Left colon (tissue), 2 donors: Measurements from ENCODE around the gene KAT5. TPM values are rescaled to one million over a fixed set of nuclear protein-coding genes. Genes with fewer than 3 reads are reported as not detected.
"Not testable (repeated sequence)": the region's sequence is repeated elsewhere in the genome, so short reads cannot be mapped to it uniquely, and the experiment has no call there.

Experiments
- ATAC-seq: fragments of 200-7000 bp; cut with Tn5 transposase; one replicate; pipeline ENCODE4 v1.9.1; 2020; ENCODE audit warnings: mild to moderate bottlenecking, moderate library complexity
- DNase-seq, 2 donors: peaks; one replicate each; pipeline ENCODE4 v3.0.0-alpha.2; 2020
- intact Hi-C, 2 donors: fragments of 100-400 bp; cut with DNase I in 1 of 2; cut with micrococcal nuclease in 1 of 2; formaldehyde crosslinking; loops; one replicate each; pipeline versions ENCODE4 v1.11.2 to v1.14.0; 2022; cut with DNase I, micrococcal nuclease
- total RNA-seq, 2 donors: library from RNA; stranded (reverse); fragmentation: NEBNext Ultra II Directional; extraction: Animal tissue kit (Norgen Biotek cat#: 25700); gene quantifications; one replicate each; pipeline ENCODE4 v1.2.1, GENCODE V29; 2021
- donor health status: DM: no; HTN: no; CAD: no.
- donor health status: DM: yes; HTN: yes; CAD: no.

The KAT5 gene
- total RNA-seq, 2 donors from 2014 or later: 70.8 to 72.3 TPM

DNA sequence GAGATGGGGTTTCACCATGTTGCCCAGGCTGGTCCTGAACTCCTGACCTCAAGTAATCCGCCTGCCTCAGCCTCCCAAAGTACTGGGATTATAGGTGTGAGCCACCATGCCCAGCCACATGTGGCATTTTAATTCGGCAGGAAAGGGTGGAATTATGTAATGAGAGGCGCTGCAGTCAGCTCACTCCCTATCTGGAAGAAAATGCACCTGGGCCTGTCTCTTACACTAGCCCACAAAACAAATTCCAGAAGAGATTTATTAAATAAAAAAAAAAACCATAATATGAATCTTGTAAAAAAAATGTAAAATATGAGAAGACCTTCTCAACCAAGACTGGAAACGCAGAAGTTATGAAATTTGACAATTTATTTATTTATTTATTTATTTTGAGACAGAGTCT, 8.2 kb upstream of the KAT5 start:
- no peak for DNase-seq
- intact Hi-C loops: no loop called here
- ATAC-seq: no peak

GRCh38 chr11:65706303-65706763, 5.7 kb upstream of the KAT5 start:
- intact Hi-C loops, ATAC-seq: not testable (repeated sequence)
- peak; percentile 75 to 84 for DNase-seq

GRCh38 chr11:65707002-65707401, 5.0 kb upstream of the KAT5 start:
- intact Hi-C loops, ATAC-seq: not testable (repeated sequence)
- peak in 1 of 2 donors; percentile 7 for DNase-seq

DNA sequence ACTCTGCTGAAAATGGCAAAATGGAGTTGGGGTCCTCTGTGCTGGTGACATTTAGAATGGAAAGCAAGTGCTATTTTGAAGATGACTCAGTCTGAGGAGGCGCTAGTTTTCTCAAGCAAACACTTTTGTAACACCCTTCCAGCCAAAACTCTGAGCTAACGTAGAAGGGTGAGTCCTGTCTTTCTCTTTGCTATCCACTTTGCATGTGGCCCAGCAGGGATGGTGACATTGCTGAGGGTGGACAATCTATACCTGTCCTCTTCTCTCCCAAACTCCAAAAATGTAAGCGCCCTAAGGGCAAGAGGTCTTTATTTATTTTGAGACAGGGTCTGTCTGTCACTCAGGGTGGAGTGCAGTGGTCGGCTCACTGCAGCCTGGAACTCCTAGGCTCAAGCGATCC, 3.6 kb upstream of the KAT5 start:
- intact Hi-C loops: no loop called here
- DNase-seq (no peak), ATAC-seq (no peak)

GRCh38 chr11:65709661-65710060, 2.4 kb upstream of the KAT5 start:
- intact Hi-C loops: loop anchor here in 1 of 2 donors (5.0 kb wide), 1 partner anchor 108 kb away; no protein-coding TSS in a partner anchor
- DNase-seq (peak in 1 of 2 donors; percentile 7), ATAC-seq (no peak)

GRCh38 chr11:65710421-65710820, 1.6 kb upstream of the KAT5 start:
- no peak for ATAC-seq
- intact Hi-C loops: loop anchor here in 1 of 2 donors (5.0 kb wide), 1 partner anchor 107 kb away; no protein-coding TSS in a partner anchor
- peak in 1 of 2 donors; percentile 12 for DNase-seq

GRCh38 chr11:65712633-65713076, 603 bp downstream of the KAT5 start:
- intact Hi-C loops: loop anchor here in 1 of 2 donors (5.0 kb wide), 1 partner anchor 105 kb away; no protein-coding TSS in a partner anchor

GRCh38 chr11:65713212-65713969, 1.3 kb downstream of the KAT5 start:
- ATAC-seq (no peak), DNase-seq (no peak)
- intact Hi-C loops: loop anchor here in 1 of 2 donors (5.0 kb wide), 1 partner anchor 104 kb away; no protein-coding TSS in a partner anchor

More at GRCh38 chr11:65712633-65713076, 603 bp downstream of the KAT5 start:
- DNase-seq (no peak), ATAC-seq (no peak)

DNA sequence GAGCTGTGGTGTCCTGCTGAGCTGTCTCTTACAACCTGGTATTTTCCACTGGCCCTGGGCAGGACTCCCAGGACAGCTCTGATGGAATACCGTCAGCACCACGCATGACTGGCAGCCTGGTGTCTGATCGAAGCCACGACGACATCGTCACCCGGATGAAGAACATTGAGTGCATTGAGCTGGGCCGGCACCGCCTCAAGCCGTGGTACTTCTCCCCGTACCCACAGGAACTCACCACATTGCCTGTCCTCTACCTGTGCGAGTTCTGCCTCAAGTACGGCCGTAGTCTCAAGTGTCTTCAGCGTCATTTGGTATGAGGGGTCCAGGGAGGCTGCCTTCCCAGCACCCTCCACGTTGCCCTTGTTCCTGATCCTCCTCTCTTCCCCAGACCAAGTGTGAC, 2.4 kb downstream of the KAT5 start:
- DNase-seq (no peak), ATAC-seq (no peak)
- intact Hi-C loops: loop anchor here in 1 of 2 donors (5.0 kb wide), 1 partner anchor 103 kb away; no protein-coding TSS in a partner anchor

DNA sequence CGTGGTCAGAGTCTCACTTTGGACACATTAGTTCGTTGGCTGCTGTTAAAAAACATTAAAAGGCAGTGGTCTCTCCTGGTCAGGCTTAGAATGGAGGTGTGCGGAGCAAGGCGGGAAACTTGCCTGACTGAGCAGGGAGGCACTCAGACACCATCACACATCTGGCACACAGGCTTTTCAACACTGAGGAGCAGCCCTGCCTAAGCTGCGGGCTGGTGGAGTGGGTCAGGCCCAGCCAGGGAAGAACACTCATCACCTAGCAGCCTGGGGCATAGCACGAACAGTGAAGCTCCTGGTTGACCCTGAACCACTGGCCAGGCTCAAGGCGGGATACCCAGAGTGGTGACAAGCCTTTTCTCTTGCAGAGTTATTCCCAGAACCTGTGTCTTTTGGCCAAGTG, 4.2 kb downstream of the KAT5 start:
- peak in 1 of 2 donors; percentile 14 for DNase-seq
- intact Hi-C loops: no loop called here
- no peak for ATAC-seq

DNA sequence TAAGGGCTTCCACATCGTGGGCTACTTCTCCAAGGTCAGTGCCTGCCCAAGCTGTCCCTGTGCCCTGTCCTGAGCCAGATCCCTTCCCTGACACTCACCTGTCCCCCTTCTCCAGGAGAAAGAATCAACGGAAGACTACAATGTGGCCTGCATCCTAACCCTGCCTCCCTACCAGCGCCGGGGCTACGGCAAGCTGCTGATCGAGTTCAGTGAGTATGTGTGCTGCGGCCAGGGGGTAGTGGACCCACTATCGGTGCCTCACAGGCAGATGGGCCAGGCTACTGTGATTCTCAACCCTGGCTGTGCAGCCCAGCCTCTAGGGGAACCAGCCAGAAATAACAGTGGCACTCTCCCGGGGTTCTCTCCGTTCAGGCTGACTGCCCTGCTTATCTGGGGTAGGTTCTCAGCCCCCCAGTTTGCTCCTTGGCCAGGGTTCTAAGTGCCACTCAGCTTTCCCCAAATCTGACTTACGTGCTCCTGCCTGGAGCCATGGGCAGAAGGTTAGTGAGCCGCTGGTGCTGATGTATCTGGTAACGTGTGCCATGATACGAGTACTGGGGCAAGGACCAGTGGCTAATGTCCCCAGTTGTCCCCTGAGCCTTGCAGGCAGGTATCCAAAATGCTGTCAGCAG, 4.8 kb downstream of the KAT5 start:
- no peak for ATAC-seq
- intact Hi-C loops: no loop called here
- DNase-seq: peak in 1 of 2 donors; percentile 19

GRCh38 chr11:65717906-65718305, 5.9 kb downstream of the KAT5 start:
- intact Hi-C loops: no loop called here
- DNase-seq: no peak
- ATAC-seq: no peak

DNA sequence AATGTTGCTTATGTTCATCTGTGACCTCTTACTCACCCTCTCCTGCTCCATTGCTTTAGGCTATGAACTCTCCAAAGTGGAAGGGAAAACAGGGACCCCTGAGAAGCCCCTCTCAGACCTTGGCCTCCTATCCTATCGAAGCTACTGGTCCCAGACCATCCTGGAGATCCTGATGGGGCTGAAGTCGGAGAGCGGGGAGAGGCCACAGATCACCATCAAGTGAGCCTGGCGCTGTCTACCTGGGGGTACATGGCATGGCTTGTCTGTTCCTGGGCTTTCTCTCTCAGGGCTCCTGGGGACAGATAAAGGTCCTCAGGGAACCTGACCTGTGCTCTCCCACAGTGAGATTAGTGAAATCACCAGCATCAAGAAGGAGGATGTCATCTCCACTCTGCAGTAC, 6.5 kb downstream of the KAT5 start:
- no peak for ATAC-seq
- intact Hi-C loops: no loop called here
- peak in 1 of 2 donors; percentile 15 for DNase-seq

GRCh38 chr11:65718964-65719492, 7.0 kb downstream of the KAT5 start:
- DNase-seq: peak in 1 of 2 donors; percentile 22
- ATAC-seq: no peak
- intact Hi-C loops: no loop called here

DNA sequence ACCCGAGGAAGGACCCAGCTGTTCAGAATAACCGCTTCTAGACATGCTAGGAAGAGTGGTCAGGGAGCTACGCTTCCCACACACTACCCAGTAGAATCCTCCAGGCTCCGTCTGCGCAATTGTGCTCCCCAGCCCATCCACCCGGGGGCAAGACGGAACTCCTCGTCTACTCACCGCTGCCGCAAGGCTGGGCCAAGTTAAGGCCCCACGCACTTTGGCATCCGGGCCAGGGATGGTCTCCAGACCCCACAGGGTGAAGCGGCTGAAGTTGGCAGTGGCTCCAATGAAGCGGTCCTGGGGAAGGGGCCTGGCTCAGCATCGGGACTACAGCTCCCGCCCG, 7.8 kb downstream of the KAT5 start:
- intact Hi-C loops: no loop called here
- ATAC-seq: peak; percentile 38
- peak in 1 of 2 donors; percentile 25 for DNase-seq

GRCh38 chr11:65720211-65720934, 8.3 kb downstream of the KAT5 start, which contains the start of gene RNASEH2C:
RNASEH2C (minus strand) TSS chr11:65720798; CDS start chr11:65720758, 40 bp downstream.
- DNase-seq (peak; percentile 79 to 89), ATAC-seq (peak; percentile 95)
- intact Hi-C loops: no loop called here

DNA sequence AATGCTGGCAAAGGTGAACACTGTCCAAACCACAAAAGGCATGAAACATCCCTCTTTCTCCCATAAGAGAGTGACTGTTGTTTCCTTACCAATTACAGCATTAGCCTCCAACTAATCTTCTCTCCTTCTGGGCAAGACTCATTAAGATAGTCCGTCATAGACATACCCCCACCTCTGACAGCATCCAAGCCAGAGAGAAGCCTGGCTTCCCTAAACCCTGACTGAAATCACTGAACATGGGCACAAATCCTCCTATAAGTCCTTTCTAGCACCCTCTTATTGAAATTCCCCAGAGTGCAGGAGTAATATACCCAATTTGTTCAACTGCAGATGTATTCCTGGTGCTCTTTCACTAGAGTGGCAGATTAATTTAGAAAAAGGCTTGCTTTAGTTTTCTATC, 10.2 kb downstream of the KAT5 start:
- intact Hi-C loops: no loop called here
- no peak for DNase-seq
- no peak for ATAC-seq

GRCh38 chr11:65726660-65727059, 14.6 kb downstream of the KAT5 start:
- DNase-seq: no peak
- ATAC-seq: no peak
- intact Hi-C loops: no loop called here

- ATAC-seq (no peak), DNase-seq (no peak)
- intact Hi-C loops: no loop called here
These were observed 15.8 kb downstream of the KAT5 start for GRCh38 chr11:65727865-65728264.
